ENCODE data around the gene CNPPD1.

The CNPPD1 gene

DNA sequence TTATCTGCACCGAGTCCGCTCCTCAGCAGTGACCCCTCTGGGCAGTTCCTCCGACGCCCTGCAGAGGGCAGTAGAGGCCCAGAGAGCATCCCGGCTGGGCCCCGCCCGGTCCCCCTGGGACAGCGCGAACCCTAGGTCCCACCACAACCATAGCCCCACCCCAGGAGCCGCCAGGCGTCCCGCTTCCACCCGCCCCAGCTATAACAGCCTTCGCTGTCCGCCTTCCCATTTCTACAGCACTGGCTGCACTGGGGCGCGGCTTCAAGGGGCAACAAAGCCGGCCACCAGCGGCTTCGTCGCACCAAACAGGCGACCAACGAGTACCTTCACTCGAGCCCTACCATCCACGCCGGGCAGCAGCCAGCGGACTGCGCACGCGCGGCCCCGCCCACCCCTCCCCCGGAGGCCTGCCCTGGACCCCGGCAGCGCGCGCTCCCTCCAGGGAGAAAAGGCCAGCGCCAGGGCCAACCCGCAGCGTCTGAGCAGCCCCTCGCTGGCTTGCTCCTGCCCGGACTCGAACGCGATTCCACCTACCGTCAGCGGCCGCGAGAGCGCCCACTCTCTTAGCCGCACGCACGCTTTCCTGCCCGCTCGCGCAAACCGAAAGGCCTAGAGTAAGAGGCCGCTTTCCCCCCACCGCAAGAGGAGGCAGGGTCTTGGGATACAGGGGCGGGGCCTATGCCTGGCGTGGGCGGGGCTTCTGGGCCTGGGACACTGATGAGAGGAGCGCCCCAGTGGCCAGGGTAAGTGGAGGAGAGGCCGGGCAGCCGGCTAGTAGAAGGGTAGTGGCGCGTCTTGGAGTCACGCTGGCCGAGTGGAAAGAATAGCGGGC is 16.3 kb downstream of the CNPPD1 start, which contains the start of gene NHEJ1:
TSS of gene NHEJ1 (minus strand) at position 630 of the 832 bp plus-strand sequence. CDS start 2,453 bp downstream, outside the sequence.
- DNase-seq (ENCODE audit: low spot score), result peak; percentile 95

DNA sequence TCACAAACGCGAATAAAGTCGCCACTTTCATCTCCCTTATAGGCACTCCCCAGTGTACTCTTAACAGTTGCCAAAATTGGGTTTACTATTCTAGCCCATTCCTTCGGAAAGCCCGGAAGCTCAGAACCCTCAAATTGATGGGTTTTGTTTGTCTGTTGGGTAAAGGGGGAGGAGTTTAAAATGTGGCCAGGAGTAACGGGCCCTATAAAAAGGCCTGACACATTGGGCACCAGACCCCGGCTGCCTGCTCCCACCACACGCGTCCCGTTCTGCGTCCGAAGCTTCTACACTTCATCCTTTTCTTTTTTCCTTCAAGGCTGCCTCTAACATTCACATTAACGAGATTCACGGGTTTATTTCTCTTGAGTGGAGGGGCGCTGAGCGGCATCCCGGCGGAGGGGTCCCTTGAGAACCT is 16.9 kb downstream of the CNPPD1 start:
- DNase-seq (ENCODE audit: low spot score), result no peak

DNA sequence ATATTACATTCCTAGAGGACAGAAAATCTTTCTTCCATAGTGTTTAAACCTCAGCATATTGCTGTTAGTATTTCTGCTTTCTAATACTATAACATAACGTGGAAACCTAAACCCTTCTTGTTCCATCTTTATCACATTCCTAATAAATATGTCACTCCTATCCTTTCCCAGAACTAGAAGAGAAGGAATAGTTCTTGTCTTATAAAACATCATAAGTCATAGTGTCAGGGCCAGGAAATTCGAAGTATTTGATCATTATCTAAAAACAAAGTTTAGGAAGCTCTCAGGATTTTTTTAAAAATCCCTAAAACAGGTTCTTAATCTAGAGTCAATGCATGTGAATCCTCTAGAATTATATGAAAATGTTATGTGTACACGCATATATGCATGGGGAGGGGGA is 18.1 kb downstream of the CNPPD1 start:
- DNase-seq (ENCODE audit: low spot score), result no peak

DNA sequence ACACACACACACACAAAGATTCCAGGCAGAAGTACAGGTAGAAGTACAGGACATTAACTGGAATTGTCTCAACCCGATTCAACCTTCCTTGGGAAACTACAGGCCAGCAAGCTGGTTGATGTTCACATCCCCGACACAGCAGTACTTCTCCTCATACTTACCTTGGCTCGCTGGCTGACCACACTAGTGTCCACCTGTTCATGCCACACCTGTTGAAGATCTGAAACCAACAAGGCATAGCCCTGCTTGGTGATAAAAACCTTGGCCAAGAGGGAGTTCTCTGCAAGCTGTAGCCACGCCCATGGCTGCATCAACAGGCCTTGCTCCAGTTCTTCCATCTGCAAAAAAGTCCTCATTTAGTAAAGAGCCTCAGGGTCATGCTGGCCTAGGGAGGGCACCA is 18.7 kb downstream of the CNPPD1 start:
- no peak for DNase-seq (ENCODE audit: low spot score)

DNA sequence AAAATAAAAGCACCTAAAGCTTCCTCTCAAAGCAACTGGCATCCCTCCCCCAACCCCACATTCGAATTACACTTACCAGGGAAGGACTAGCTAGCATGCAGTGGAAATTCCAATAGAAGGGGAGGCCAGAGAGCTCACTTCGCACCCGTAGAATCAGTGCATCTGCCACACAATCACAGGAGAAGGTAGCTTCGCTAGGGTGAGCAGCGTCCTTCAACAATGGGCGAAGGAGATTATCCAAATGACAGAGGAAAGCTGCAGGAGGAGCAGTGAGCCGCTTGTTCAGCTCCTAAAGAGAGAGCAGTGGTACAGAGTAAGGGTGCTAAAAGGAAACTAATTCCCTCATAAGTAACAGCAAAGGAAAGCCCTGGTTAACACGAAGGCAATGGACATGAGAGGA is 19.3 kb downstream of the CNPPD1 start:
- no peak for DNase-seq (ENCODE audit: low spot score)

DNA sequence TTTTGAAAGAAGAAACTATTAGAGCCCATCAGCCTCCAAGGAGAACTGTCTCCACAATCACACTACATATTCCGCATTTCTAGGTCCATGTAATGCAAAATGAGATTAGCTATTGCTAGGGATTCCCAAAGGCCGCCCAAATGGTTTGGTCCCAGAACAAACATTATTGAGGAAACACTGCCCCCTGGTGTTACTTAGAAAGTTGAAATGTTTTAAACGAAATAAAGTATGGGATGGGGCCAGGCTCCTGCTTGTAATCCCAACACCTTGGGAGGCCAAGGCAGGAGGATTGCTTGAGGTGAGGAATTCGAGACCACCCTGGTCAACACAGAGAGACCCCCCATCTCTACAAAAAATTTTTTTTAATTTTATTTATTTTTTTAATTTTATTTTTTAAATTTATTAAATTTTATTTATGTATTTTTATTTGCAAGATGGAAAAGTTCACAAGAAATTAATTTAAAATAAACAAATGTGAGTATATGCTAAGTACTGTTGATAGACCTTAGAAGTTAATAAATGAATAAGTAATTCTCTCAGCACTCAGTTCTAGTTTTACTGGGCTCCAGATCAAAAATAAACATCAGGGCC is 21.6 kb downstream of the CNPPD1 start:
- peak; percentile 66 for DNase-seq (ENCODE audit: low spot score)

DNA sequence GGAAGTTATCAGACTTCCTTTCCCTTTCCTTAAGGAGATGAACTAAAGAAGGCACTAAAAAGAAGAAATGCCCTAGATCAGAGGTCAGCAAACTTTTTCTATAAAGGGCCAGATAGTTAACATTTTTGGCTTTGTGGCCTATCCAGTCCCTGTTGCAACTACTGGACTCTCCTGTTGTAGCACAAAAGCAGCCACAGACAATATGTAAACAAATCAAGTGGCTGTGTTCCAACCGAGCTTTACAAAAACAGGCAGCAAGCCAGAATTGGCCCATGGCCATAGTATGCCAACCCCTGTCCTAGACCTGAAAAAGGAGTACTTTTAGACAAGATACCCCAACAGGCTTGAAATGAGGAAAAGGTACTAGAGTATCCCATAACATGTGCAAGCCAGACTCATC is 27.1 kb downstream of the CNPPD1 start:
- DNase-seq (ENCODE audit: low spot score), result no peak

DNA sequence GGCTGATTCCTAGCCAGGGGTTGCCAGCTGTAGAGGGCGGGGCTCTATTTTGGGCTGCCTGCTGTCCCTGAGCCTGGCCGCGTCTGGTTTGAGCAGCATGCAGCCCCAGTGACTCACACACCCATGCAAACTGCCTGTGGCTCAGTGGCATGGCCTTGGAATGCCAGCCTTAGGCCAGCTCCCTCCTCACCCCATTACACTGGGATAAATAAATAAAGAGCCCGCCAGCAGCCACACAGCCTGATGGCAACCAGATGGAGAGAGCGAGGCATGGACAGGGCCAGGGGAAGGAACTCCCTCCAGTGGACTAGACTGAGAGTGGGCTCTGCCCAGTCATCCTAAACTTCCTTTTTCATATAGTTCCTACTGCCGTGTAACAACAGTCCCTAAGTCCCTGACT is 34.4 kb downstream of the CNPPD1 start:
- no peak for DNase-seq (ENCODE audit: low spot score)

DNA sequence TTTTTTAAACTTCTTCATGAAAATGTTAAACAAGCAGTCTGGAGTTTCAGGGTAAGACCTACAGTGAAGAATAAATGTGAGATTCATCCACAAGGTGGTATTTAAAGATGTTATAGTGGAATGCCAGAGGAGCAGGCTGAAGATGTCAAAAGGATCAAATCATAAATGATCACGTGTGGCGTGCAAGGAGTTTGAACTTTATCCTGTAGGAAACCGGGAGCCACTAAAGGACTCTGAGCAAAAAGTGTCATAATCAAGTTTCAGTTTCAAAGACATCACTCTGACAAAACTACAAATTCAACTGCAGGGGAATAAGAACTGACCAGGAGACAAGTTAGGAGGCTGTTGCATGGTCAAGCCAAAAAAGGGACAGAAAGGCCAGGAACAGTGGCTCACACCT is 36.0 kb downstream of the CNPPD1 start:
- DNase-seq (ENCODE audit: low spot score), result no peak

DNA sequence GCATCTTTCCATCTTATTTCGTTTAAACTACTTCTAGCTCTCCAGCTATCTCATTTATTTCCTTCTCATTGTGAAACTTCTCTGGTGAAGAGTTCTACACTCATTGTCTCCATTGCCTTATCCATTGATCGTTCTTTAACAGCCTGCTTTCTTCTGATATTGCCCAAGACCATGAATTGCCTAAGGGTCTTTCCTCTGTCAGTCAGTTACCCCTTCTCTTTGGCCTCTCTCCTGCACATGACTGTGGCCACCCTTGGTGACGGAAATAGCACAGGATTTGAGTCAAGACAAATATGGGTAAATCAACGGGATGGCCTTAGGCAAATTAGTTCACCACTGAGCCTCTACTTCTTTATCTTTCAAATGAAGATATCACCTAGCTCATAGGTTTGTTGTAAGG is 42.7 kb downstream of the CNPPD1 start:
- no peak for DNase-seq (ENCODE audit: low spot score)

DNA sequence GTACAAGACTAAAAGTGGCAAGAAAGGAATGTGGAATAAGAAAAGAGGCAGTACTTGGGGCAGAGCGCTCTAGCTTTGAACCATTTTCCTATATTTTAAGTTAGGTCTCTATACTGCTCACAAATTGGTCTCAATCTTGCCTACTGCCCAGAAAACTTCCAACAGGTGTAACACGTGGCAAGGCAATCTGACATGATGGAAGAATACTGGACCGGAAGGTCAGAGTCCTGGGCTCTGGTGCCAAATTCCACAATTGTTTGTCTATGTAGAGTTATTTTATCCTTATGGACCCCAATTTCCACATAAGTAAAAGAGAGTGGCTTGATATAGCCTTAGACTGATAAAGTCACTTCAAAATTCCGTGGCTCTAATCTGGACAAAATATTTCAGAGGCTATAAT is 45.0 kb downstream of the CNPPD1 start:
- no peak for DNase-seq (ENCODE audit: low spot score)

DNA sequence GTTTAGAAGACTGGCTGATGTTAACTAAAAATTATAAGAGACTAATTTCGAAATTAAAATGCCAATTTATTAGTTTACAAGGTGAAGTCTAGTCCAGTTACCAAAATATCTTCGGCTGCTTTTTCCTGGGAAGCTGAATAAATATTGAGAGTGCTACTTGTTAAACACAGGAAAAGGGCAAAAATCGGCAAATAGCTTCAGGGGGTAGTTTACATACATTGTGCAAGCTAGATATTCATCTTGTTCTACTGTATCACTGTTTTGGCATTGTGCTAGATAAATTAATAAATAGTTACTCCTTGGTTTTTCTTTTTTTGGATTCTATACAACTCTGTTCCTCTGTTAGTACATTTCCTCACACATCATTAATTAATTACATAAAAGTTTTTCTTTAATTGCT is 45.4 kb downstream of the CNPPD1 start:
- DNase-seq (ENCODE audit: low spot score), result no peak

DNA sequence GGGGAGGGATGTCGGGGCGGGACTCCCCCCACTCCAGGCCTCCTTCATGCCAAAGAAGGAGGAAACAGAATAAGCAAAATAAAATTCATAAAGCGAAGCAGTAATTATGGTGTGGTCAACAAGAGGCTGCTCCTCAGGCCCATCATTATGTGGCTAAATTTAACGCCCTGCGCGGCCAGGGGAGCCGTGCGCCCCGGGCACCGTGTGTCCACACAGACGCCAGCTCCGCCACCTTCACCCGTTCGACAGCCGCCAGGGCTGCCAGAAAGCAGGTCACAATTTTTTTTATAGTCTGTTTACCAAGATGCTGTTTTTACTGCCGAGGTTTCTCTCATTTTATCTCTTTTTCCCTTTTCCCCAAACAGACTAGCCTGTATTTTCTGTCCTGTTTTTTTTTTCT is 47.1 kb downstream of the CNPPD1 start:
- no peak for DNase-seq (ENCODE audit: low spot score)

DNA sequence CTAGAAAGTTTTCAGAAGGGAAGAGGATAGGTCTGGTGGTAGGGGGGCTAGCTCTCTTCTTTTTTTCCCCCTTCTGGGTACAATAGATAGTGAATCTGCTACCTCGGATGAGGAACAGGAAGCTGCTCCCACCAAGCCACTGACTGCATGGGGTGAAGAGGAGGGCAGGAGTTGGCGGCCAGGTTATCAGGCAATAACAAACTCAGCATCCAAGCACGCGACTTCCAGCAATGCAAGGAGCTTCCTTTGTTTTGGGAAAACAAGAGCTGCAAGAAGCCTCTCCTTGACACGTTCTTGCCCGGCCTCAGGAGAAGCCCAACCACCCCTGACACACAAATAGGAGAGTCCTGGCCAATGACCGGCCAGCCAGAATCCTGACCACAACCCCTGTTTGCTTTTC is 48.3 kb downstream of the CNPPD1 start:
- DNase-seq (ENCODE audit: low spot score), result no peak

DNA sequence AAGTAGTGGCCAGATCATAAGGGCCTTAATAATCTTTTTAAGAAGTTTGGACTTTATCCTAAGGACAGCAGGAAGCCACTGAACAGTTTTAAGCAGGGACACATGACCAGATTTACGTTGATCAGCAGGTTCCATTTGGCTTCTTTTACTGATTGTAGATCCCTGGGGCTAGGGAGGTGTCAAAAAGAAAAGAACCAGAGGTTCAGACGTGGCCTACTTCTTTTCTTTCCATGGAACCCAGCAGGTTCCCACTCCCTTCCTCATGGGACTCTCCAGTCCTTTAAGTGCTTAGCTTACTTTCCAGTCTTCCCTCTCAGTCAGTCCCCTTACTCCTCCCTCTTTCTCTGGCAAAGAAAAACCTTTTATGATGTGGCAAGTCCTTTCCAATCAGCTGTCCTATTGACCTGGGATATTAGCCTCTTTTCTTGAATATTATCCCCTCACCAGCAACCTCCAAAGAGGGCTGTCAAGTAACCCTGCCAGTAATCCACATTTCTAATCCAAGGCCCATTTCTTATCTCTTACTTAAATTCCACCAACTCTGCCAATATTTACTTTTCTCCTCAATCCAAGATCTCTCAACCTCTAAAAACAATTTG is 49.6 kb downstream of the CNPPD1 start:
- DNase-seq (ENCODE audit: low spot score), result no peak

DNA sequence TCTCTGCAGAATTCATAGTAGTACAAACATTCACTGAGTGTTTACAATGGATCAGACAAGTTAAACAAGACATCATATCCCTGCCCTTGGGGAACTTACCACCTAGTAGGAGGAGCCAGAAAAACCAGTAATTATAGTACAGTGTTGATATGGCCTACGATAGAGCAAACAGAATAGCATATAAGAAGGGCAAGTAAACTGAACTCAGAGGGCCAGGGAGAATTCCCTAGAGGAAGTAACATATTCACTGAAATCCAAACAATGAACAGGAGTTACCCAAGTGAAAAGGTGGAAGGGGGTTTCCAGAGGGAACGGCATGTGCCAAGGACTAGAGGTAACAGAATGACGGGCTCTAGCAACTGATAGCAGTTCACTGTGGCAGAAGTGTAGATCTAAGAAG is 50.2 kb downstream of the CNPPD1 start:
- no peak for DNase-seq (ENCODE audit: low spot score)

DNA sequence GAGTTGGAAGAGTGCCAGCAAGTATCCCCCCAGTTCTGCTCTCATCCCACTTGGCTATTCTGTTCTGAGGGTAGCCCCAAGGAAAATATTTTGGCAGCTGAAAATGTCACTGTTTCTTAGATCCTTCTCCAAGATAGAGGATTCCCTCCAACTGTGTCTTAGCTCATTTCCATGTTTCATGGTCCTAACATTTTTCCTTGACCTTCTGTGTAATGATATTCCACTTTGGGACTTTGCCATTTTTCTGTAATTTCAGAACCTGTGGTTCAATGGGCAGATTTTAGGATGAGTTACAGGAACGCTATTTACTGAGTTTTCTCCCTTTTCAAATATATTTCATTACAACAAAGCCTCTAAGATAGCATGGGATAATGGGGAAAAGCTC is 50.8 kb downstream of the CNPPD1 start:
- DNase-seq (ENCODE audit: low spot score), result no peak

DNA sequence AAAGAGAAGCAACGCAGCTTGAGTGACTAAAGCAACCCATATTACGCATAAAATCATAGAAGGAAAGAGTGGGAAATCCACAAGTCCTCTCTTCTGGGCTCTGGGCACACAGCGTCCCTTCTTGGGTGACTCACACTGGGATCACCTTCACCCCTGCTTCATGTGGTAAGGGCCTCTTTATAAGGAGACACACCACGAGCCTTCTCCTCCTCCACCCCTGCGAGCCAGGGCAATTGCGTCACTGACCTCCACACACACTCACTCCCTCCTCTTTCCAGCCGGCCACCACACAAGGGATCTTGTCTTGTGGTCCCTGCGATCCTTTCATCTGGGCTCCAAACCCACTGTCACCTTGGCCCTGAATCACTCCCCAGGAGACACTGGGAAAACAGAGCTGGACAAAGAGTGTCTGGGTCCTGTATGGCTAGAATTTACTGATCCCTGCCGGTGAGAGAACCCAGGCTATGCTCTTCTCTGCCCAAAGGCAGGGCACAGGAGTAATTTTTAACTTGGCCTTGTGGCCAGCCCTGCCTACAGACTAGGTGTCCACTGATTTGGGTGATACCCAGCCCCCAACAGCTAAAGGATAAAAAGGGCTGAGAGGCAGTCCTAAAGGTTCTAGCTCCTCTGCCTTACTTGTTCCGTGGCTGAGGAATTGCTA is 51.4 kb downstream of the CNPPD1 start:
- peak; percentile 88 for DNase-seq (ENCODE audit: low spot score)

DNA sequence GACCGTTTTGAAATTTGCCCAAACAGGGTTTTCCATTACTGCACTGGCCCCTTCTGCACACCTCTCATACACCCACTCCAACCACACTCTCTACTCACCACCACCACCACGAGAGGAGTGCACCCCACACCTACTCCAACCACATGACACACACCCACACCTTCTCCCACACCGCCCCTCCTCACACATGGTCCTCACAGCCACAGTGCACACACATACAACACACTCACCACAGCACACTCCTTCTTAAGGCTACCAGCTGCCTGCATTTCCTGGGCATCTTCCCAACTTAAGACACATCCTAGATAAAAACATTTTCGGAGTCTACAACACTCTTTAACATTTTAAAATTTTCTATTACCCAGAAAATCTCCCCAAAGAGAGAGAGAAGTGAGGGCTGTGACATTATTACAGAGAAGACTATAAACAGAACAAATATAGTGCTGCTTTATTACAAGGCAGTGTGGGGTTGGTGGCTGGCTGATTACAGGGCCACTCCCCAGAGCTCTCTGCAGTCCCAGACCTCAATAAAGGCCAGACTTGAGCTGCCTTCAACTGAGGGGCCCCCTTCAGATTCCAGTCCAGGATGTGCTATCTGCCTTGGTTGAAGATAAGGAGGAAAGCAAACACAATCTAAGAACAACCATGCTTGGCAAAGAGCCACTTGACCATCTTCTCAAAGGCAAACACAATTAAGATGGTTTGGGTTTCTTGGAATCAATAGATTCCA is 52.2 kb downstream of the CNPPD1 start:
- DNase-seq (ENCODE audit: low spot score), result no peak

DNA sequence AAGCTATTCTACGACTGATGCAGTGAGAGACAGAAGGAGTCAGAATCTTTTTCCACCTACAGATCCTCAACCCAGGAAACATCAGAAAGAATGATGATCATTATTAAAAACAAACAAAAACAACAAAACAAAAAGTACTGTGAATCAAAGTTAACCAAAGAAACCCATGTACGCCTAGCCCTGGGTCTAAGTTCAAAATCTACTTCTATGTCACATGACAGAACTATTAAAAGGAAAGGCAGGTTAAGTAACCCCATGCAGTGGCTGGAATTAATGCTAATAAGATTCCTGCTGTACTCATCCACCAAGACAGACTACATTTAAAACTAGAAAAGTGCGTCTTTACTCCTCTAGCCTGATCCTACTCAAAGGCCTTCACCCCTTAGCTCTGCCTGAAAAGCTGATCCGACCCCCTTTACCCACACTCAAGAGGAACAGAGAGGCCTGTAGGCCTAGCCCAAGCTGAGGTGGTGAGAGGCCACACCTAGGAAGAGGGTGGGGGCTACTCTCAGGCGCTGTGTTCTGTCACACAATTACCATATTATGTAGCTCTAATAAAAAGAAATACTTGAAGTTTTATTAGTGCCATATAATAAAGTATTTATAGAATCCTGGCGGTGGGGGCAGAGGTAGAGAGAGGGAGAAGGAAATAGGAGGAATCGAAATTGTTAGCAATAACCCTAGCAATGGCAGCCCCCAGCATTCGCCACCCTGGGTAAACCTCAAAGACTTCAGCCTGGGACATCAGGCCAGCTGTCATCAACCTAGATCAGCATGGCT is 53.2 kb downstream of the CNPPD1 start:
- no peak for DNase-seq (ENCODE audit: low spot score)

DNA sequence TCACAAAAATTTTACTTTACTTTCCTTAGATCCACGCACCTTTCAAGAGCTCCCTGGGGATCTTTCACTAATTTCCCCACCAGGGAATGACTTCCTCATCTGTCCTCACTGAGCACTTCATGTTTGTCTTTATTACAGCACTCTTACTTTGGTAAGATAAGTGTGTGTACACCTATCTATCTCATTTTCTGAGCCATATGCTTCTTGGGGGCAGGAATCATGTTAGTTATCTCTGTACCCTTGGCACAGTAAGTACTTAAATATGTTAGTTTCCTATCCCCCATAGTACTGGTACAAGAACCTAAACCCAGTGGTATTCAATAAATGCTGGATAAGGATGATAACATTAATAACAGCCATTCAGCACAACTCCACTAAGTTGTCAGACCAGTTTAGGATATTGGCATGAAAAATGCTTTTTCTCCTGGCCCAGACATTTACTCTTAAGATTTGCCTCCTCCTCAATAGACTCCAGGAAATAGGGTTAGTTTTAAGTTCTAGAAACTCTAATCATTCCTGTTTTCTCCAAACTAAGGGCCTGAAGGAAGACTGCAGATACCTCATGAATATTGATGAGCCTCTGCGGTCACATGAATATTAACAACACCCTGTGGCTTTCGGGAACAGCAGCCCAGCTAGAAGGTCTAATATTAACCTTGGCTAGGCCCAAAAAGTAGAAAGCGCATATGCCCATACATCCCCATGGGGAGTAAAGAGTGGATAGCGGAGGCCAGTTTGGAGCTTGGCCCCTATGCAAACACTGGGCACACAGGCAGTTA is 54.3 kb downstream of the CNPPD1 start:
- DNase-seq (ENCODE audit: low spot score), result peak; percentile 67

Measured in COLO829 (cell line).